NCI-H345 treated with DMSO at 0.1 percent for 48 hours (cell line): ENCODE data around the gene INSIG2.

Source experiments
- DNase-seq: peaks from one replicate; lab custom pipeline; 2025; ENCODE audit not compliant: unreplicated experiment; lab: John Stamatoyannopoulos, UW

Gene INSIG2

GRCh38 chr2:118098307-118099030, 10.2 kb downstream of the INSIG2 start:
- DNase-seq: no peak

- DNase-seq: no peak
Observed at GRCh38 chr2:118102433-118103082, 14.3 kb downstream of the INSIG2 start.

- DNase-seq: no peak
Observed at GRCh38 chr2:118103951-118104940, 16.0 kb downstream of the INSIG2 start.

- no peak for DNase-seq
Observed at GRCh38 chr2:118105497-118105896, 17.2 kb downstream of the INSIG2 start.

- DNase-seq: no peak
Observed at GRCh38 chr2:118106926-118107325, 18.7 kb downstream of the INSIG2 start.

- no peak for DNase-seq
Observed at GRCh38 chr2:118110310-118110709, 22.0 kb downstream of the INSIG2 start.

GRCh38 chr2:118110991-118111390, 22.7 kb downstream of the INSIG2 start:
- no peak for DNase-seq

- DNase-seq: no peak
Observed at GRCh38 chr2:118112771-118113334, 24.6 kb downstream of the INSIG2 start.

GRCh38 chr2:118114863-118115262, 26.6 kb downstream of the INSIG2 start:
- DNase-seq: no peak

GRCh38 chr2:118115761-118116160, 27.5 kb downstream of the INSIG2 start:
- no peak for DNase-seq

- no peak for DNase-seq
Observed at GRCh38 chr2:118118479-118118878, 30.2 kb downstream of the INSIG2 start.

- DNase-seq: no peak
Observed at GRCh38 chr2:118119158-118119727, 31.0 kb downstream of the INSIG2 start.

GRCh38 chr2:118119761-118120400, 31.6 kb downstream of the INSIG2 start:
- no peak for DNase-seq

- DNase-seq: no peak
Observed at GRCh38 chr2:118120401-118120780, 32.1 kb downstream of the INSIG2 start.

GRCh38 chr2:118121101-118121500, 32.8 kb downstream of the INSIG2 start:
- DNase-seq: no peak

- DNase-seq: no peak
Observed at GRCh38 chr2:118121986-118122524, 33.8 kb downstream of the INSIG2 start.

- DNase-seq: no peak
Observed at GRCh38 chr2:118122594-118123281, 34.5 kb downstream of the INSIG2 start.

GRCh38 chr2:118123561-118124232, 35.4 kb downstream of the INSIG2 start:
- no peak for DNase-seq

GRCh38 chr2:118124288-118124891, 36.1 kb downstream of the INSIG2 start:
- no peak for DNase-seq
